H1 (cell line): ENCODE measurements around the gene TBC1D7. TPM values are rescaled to one million over a fixed set of nuclear protein-coding genes. Genes with fewer than 3 reads are reported as not detected.

Experiments
- CTCF ChIA-PET: fragments of 300-600 bp; sonication (Branson Sonifier 250); formaldehyde crosslinking; loops from one replicate; lab custom pipeline; 2021; ENCODE audit not compliant: partially characterized antibody; lab: Charles Lee
- POLR2A ChIA-PET: fragments of 300-600 bp; sonication (Branson Sonifier 250); formaldehyde crosslinking; loops from one replicate; lab custom pipeline; 2021; ENCODE audit warnings: inconsistent platforms; ENCODE audit not compliant: partially characterized antibody; lab: Charles Lee
- DNase-seq, 2 experiments: peaks; one replicate each; pipeline versions ENCODE4 v3.0.0 to v3.0.0-alpha.2; 2010 to 2022; ENCODE audit warnings: low spot score in 2 of 2, low read depth in 1 of 2, mixed read lengths in 1 of 2
- FAIRE-seq: peaks from 2 replicates; lab custom pipeline; 2011; peaks lifted over from hg19 to GRCh38; lab: Jason Lieb, UNC
- H2AFZ ChIP-seq: 2 replicates; pipeline ENCODE4 v1.8.1; 2012; ENCODE audit warnings: low read length, inconsistent platforms
- H2AK5ac ChIP-seq: 2 replicates; pipeline ENCODE4 v1.6.1; 2013; ENCODE audit warnings: low read depth, low read length
- H2BK120ac ChIP-seq: replicated peaks from 2 replicates; pipeline ENCODE3; 2013; ENCODE audit warnings: low read depth, low read length, inconsistent platforms
- H2BK12ac ChIP-seq: 2 replicates; pipeline ENCODE4 v1.6.1; 2013; ENCODE audit warnings: low read depth, low read length
- H2BK15ac ChIP-seq: 2 replicates; pipeline ENCODE4 v1.6.1; 2013; ENCODE audit warnings: low read length
- H2BK20ac ChIP-seq: 2 replicates; pipeline ENCODE4 v1.6.1; 2013; ENCODE audit warnings: low read length
- H2BK5ac ChIP-seq: 2 replicates; pipeline ENCODE4 v1.6.1; 2013; ENCODE audit warnings: low read depth, low read length
- H3K14ac ChIP-seq: 2 replicates; pipeline ENCODE4 v1.6.1; 2013; ENCODE audit warnings: inconsistent platforms; ENCODE audit not compliant: insufficient read length
- H3K18ac ChIP-seq: 2 replicates; pipeline ENCODE4 v1.6.1; 2013; ENCODE audit warnings: low read length; ENCODE audit errors: extremely low read depth
- H3K23ac ChIP-seq: 2 replicates; pipeline ENCODE4 v1.6.1; 2013; ENCODE audit warnings: inconsistent platforms; ENCODE audit not compliant: insufficient read length
- H3K23me2 ChIP-seq: 2 replicates; pipeline ENCODE4 v1.6.1; 2013; ENCODE audit warnings: low read depth, low read length
- H3K27ac ChIP-seq: 2 replicates; pipeline ENCODE4 v1.6.1; 2011; ENCODE audit warnings: low read depth, low read length, inconsistent platforms
- H3K27me3 ChIP-seq, 4 experiments: replicated peaks in 1 of 4; 1 replicate in 1 of 4; 2 replicates in 3 of 4; pipeline versions ENCODE4 v1.6.1 to v1.8.1; 2011 to 2013; ENCODE audit warnings: low read length in 3 of 4, mild to moderate bottlenecking in 3 of 4, inconsistent platforms in 2 of 4, mixed read lengths in 2 of 4, moderate library complexity in 1 of 4; ENCODE audit not compliant: control insufficient read depth in 3 of 4, insufficient read depth in 3 of 4; ENCODE audit errors: extremely low read depth in 1 of 4
- H3K36me3 ChIP-seq, 4 experiments: 2 replicates each; pipeline versions ENCODE4 v1.6.1 to v1.8.1; 2011 to 2013; ENCODE audit warnings: mild to moderate bottlenecking in 4 of 4, low read length in 3 of 4, moderate library complexity in 2 of 4, control low read depth in 1 of 4, inconsistent platforms in 1 of 4; ENCODE audit not compliant: insufficient read depth in 4 of 4, control insufficient read depth in 2 of 4
- H3K4ac ChIP-seq: replicated peaks from 2 replicates; pipeline ENCODE3; 2013; ENCODE audit warnings: low read length, low read depth, mixed read lengths, inconsistent platforms; ENCODE audit not compliant: insufficient read length
- H3K4me1 ChIP-seq, 4 experiments: replicated peaks in 1 of 4; 1 replicate in 1 of 4; 2 replicates in 3 of 4; pipeline versions ENCODE4 v1.6.1 to v1.8.1; 2011 to 2013; ENCODE audit warnings: low read length in 3 of 4, inconsistent platforms in 2 of 4, mixed read lengths in 1 of 4; ENCODE audit not compliant: insufficient read depth in 4 of 4, control insufficient read depth in 3 of 4
- H3K4me2 ChIP-seq, 2 experiments: 2 replicates each; pipeline versions ENCODE4 v1.6.1 to v1.8.1; 2011 to 2013; ENCODE audit warnings: low read depth in 2 of 2, low read length in 2 of 2, control low read depth in 1 of 2, inconsistent platforms in 1 of 2, mild to moderate bottlenecking in 1 of 2; ENCODE audit not compliant: insufficient read depth in 1 of 2
- H3K4me3 ChIP-seq, 4 experiments: fragments of 200-600, 300-600 bp in 1 of 4; sonication (generic), shearing (Covaris generic), sonication (Bioruptor Twin) in 1 of 4; 2 replicates each; pipeline versions ENCODE4 v1.5.1 to v1.8.1; 2011 to 2016; ENCODE audit warnings: low read length in 4 of 4, low read depth in 3 of 4, control low read depth in 2 of 4, inconsistent platforms in 2 of 4, mild to moderate bottlenecking in 2 of 4, mixed read lengths in 1 of 4, moderate library complexity in 1 of 4; ENCODE audit not compliant: insufficient read depth in 2 of 4; ENCODE audit errors: extremely low read depth in 1 of 4
- H3K56ac ChIP-seq: replicated peaks from 2 replicates; pipeline ENCODE3; 2013; ENCODE audit warnings: low read depth, mild to moderate bottlenecking, mixed read lengths, low read length, inconsistent platforms; ENCODE audit not compliant: insufficient read length
- H3K79me1 ChIP-seq: 2 replicates; pipeline ENCODE4 v1.6.1; 2013; ENCODE audit warnings: low read depth, low read length, control low read depth
- H3K79me2 ChIP-seq, 2 experiments: 2 replicates each; pipeline versions ENCODE4 v1.6.1 to v1.8.1; 2012 to 2013; ENCODE audit warnings: low read length in 2 of 2, mild to moderate bottlenecking in 2 of 2, inconsistent platforms in 1 of 2; ENCODE audit not compliant: insufficient read depth in 2 of 2, control insufficient read depth in 1 of 2
- H3K9ac ChIP-seq, 4 experiments: replicated peaks in 1 of 4; 1 replicate in 1 of 4; 2 replicates in 3 of 4; pipeline versions ENCODE4 v1.6.1 to v1.8.1; 2011 to 2013; ENCODE audit warnings: low read depth in 3 of 4, low read length in 3 of 4, control low read depth in 2 of 4, mild to moderate bottlenecking in 2 of 4, moderate library complexity in 2 of 4, inconsistent platforms in 1 of 4; ENCODE audit errors: extremely low read depth in 1 of 4
- H3K9me3 ChIP-seq, 2 experiments: 2 replicates each; pipeline versions ENCODE4 v1.6.1 to v1.8.1; 2012 to 2013; ENCODE audit warnings: mild to moderate bottlenecking in 2 of 2, moderate library complexity in 2 of 2, control low read depth in 1 of 2, inconsistent platforms in 1 of 2, low read depth in 1 of 2, low read length in 1 of 2, mixed read lengths in 1 of 2; ENCODE audit not compliant: insufficient read depth in 2 of 2
- H4K20me1 ChIP-seq, 2 experiments: replicated peaks in 1 of 2; 2 replicates each; pipeline versions ENCODE3 to v1.8.1; 2011 to 2013; ENCODE audit warnings: inconsistent platforms in 2 of 2, low read length in 2 of 2, mild to moderate bottlenecking in 1 of 2; ENCODE audit not compliant: insufficient read depth in 2 of 2, control insufficient read depth in 1 of 2
- H4K5ac ChIP-seq: 2 replicates; pipeline ENCODE4 v1.6.1; 2013; ENCODE audit warnings: low read length, low read depth, mixed read lengths, inconsistent platforms; ENCODE audit not compliant: insufficient read length
- H4K8ac ChIP-seq: 2 replicates; pipeline ENCODE4 v1.8.0; 2013; ENCODE audit warnings: mild to moderate bottlenecking, moderate library complexity, low read length, inconsistent platforms; ENCODE audit not compliant: insufficient read depth; ENCODE audit errors: extremely low read depth
- H4K91ac ChIP-seq: replicated peaks from 2 replicates; pipeline ENCODE3; 2013; ENCODE audit warnings: low read length, mixed read lengths, inconsistent platforms; ENCODE audit not compliant: insufficient read length
- BACH1 ChIP-seq: IDR thresholded peaks from 2 replicates; pipeline ENCODE4 v1.6.1; 2012; ENCODE audit warnings: low read length, improper control_type of control experiment
- CTBP2 ChIP-seq: IDR thresholded peaks from 2 replicates; pipeline ENCODE4 v1.7.0; 2011; ENCODE audit warnings: borderline replicate concordance, mild to moderate bottlenecking, moderate library complexity, mixed read lengths, low read length; ENCODE audit not compliant: insufficient read depth, insufficient read length
- HDAC2 ChIP-seq, 2 experiments: fragments of 300-600 bp in 1 of 2; sonication (generic) in 1 of 2; IDR thresholded peaks; 2 replicates each; pipeline ENCODE4 v1.6.1; 2011 to 2012; ENCODE audit warnings: low read depth in 2 of 2, low read length in 2 of 2, mild to moderate bottlenecking in 2 of 2, moderate library complexity in 2 of 2, borderline replicate concordance in 1 of 2, inconsistent platforms in 1 of 2
- HDAC6 ChIP-seq: IDR thresholded peaks from one replicate; pipeline ENCODE4 v1.7.1; 2012; ENCODE audit warnings: low read depth, mild to moderate bottlenecking, inconsistent platforms, low read length, moderate library complexity
- KDM4A ChIP-seq: IDR thresholded peaks from one replicate; pipeline ENCODE4 v1.7.1; 2012; ENCODE audit warnings: low read depth, mild to moderate bottlenecking, moderate library complexity, low read length, inconsistent platforms; ENCODE audit not compliant: severe bottlenecking
- SAP30 ChIP-seq: fragments of 300-600 bp; sonication (generic); IDR thresholded peaks from 2 replicates; pipeline ENCODE4 v1.7.1; 2012; ENCODE audit warnings: low read length, moderate library complexity, mild to moderate bottlenecking, inconsistent platforms; ENCODE audit not compliant: insufficient read depth, insufficient replicate concordance
- TAF1 ChIP-seq: IDR thresholded peaks from 2 replicates; pipeline ENCODE4 v1.6.1; 2011; ENCODE audit warnings: mild to moderate bottlenecking, low read depth, low read length
- polyA plus RNA-seq, 7 experiments: library from polyadenylated mRNA; depleted of rRNA in 3 of 7; stranded (reverse) in 5 of 7; unstranded in 2 of 7; fragments of >200 nt in 5 of 7; fragments of 200-250 nt in 2 of 7; gene quantifications; 1 replicate in 5 of 7; 2 replicates in 1 of 7; 4 replicates in 1 of 7; pipeline versions ENCODE4 v1.2.1 to v1.2.3, GENCODE V29; 2011 to 2013; ENCODE audit warnings: missing spikeins in 2 of 7, mixed read lengths in 2 of 7
- total RNA-seq: library from RNA; stranded (reverse); fragmentation: NEBNext Ultra II Directional; extraction: Animal tissue kit (Norgen Biotek cat#: 25700); gene quantifications from 2 replicates; pipeline ENCODE4 v1.2.1, GENCODE V29; 2021

TBC1D7 gene
- total and polyA plus RNA-seq, 2 of the 8 experiments (the other 6 are each of a cell fraction or from before 2014, with no cell fraction given): 46.1 to 55.2 TPM

DNA sequence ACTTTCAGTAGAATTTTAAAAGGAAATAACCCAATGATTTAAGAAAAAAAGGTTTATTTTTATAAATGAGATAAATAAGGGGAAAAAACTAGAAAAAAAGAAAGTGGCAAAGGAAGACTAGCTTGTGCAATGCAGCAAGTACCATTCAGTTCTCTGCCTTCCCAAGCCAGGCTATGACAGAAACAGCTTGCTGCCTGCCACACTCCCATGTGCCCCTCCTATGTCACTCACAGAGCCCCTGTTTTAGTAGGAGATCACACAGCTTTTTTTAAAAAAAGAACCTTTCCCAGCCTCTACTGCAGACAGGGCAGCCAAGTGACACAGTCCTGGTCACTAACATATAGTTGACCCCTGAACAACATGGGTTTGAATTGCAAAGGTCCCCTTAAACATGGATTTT lies 13.5 kb downstream of the TBC1D7 start:
- FAIRE-seq (no peak), DNase-seq (no peak)
- Histone ChIP-seq H3K4me3 (no peak overlapping the region), H3K4ac (no peak overlapping the region), H2BK5ac (no peak overlapping the region), H3K18ac (no peak overlapping the region), H3K79me2 (no peaks in the 10 kb centered on the region), H3K23ac (no peak overlapping the region), H2BK120ac (no peak overlapping the region), H2BK20ac (no peak overlapping the region), H3K56ac (no peak overlapping the region), H3K27me3 (no peaks in the 10 kb centered on the region), H3K23me2 (no peaks in the 10 kb centered on the region), H4K91ac (no peak overlapping the region), H3K27ac (no peak overlapping the region), H3K79me1 (no peaks in the 10 kb centered on the region), H2BK12ac (no peak overlapping the region), H2AFZ (no peak overlapping the region), H4K5ac (no peak overlapping the region), H3K4me2 (no peak overlapping the region), H3K4me1 (no peaks in the 10 kb centered on the region), H2BK15ac (no peak overlapping the region)
- ChIA-PET POLR2A (interaction anchor here (1.0 to 1.6 kb wide), 3 partner anchors 8 to 16 kb away, joined by 3 to 6 read pairs (median 4); no protein-coding TSS in a partner anchor), CTCF (interaction anchor here (0.5 to 1.2 kb wide), 2 partner anchors 310 to 403 kb away, joined by 3 read pairs; no protein-coding TSS in a partner anchor)
- TF ChIP-seq TAF1 (no peak), HDAC2 (IDR thresholded peaks at IDR 0.05; ENCODE audit: borderline replicate concordance in 1 of 2, low read depth in 2 of 2, low read length in 2 of 2) (no peak), BACH1 (no peak), HDAC6 (no peak), CTBP2 (no peak), SAP30 (no peak), KDM4A (no peak)
- TF ChIP-seq, all 59 proteins: peak for 0
- Histone ChIP-seq H3K9me3 (no peaks in the 10 kb centered on the region), H4K20me1 (no peaks in the 10 kb centered on the region), H2AK5ac (no peak overlapping the region), H3K9ac (no peak overlapping the region), H3K14ac (no peak overlapping the region), H4K8ac (no peak overlapping the region), H3K36me3 (peaks cover 11 to 74% (median 47%) of the 10 kb centered on the region in 4 experiments)
